ENCODE data around the gene GPS1. TPM values are rescaled to one million over a fixed set of nuclear protein-coding genes. Genes with fewer than 3 reads are reported as not detected.

Gene GPS1
- total and polyA plus RNA-seq, 2 donors (not counting 1 experiment from before 2014, with no cell fraction given) = 80.5 to 124 TPM

DNA sequence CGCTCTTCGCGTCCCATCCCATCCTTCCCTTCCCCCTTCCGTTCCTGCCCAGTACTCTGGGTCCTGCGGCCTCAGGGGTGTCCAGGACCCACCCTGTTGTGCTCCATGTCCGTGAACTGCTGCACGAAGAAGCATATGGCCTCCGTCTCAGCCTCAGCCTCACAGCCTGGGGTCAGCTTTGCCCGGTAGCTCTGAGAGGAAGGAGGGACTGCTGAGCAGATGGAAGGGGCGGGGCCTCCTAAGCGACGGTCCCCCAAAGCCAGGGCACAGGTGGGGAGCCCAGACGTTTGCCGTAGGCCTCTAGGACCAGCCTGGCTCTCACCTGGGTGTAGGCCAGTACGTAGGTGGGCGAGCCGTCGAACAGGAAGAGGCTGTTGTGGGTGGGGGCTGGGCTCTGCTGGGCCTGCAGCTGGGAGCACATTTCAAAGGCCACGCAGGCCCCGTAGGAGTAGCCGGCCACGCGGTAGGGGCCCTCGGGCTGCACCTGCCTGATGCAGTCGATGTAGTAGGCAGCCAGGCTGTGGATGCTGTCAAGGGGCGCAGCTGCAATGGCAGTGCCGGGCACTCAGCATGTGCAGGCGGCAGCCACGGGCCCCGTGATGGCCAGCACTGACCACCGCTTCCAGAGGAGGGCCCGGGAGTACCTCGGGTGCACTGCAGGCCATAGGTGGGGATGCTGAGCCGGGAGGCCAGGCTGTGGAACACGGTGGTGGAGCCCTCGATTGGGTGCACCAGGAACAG lies 28.5 kb downstream of the GPS1 start:
- no peaks in the 10 kb centered on the region for H3K9me3 Mint-ChIP-seq (ENCODE audit: insufficient read depth)
- no peak overlapping the region for H3K9ac ChIP-seq (ENCODE audit: low read length)
- 94% methylated on average over 36 of the region's 36 CpGs for WGBS (ENCODE audit: insufficient coverage)
- no peak overlapping the region for H3K4me2 ChIP-seq (replicated peaks; ENCODE audit: low read depth, low read length, poor library complexity, severe bottlenecking)
- no peak for TF ChIP-seq EZH2 (IDR thresholded peaks at IDR 0.05; ENCODE audit: borderline replicate concordance, insufficient read depth, low read depth, low read length, poor library complexity, severe bottlenecking)
- TF ChIP-seq, protein P1, sequence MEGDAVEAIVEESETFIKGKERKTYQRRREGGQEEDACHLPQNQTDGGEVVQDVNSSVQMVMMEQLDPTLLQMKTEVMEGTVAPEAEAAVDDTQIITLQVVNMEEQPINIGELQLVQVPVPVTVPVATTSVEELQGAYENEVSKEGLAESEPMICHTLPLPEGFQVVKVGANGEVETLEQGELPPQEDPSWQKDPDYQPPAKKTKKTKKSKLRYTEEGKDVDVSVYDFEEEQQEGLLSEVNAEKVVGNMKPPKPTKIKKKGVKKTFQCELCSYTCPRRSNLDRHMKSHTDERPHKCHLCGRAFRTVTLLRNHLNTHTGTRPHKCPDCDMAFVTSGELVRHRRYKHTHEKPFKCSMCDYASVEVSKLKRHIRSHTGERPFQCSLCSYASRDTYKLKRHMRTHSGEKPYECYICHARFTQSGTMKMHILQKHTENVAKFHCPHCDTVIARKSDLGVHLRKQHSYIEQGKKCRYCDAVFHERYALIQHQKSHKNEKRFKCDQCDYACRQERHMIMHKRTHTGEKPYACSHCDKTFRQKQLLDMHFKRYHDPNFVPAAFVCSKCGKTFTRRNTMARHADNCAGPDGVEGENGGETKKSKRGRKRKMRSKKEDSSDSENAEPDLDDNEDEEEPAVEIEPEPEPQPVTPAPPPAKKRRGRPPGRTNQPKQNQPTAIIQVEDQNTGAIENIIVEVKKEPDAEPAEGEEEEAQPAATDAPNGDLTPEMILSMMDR (IDR thresholded peaks at IDR 0.05) = no peak
- ChIA-PET CTCF (no interaction called here), POLR2A (no interaction called here)
- no peaks in the 10 kb centered on the region for H3K27me3 Mint-ChIP-seq
- H2AFZ ChIP-seq (ENCODE audit: insufficient read depth, low read depth, low read length, poor library complexity, severe bottlenecking) = no peak overlapping the region
- DNase-seq (no peak), ATAC-seq (ENCODE audit: low read depth) (no peak)
- no peaks in the 10 kb centered on the region for H3K4me1 ChIP-seq (ENCODE audit: control insufficient read depth in 2 of 2, insufficient read depth in 2 of 2, low read length in 2 of 2)
- H3K4me1 Mint-ChIP-seq = no peaks in the 10 kb centered on the region
- H3K79me2 ChIP-seq (ENCODE audit: control insufficient read depth, insufficient read depth, low read length) = no peaks in the 10 kb centered on the region
- H3K27ac Mint-ChIP-seq = no peak overlapping the region
- H4K20me1 ChIP-seq (ENCODE audit: control insufficient read depth, insufficient read depth, low read length, poor library complexity, severe bottlenecking) = no peaks in the 10 kb centered on the region
- H3K4me3 Mint-ChIP-seq = no peak overlapping the region
- no peak overlapping the region for H3K4me3 ChIP-seq (ENCODE audit: control extremely low read depth in 1 of 5, extremely low read depth in 1 of 5, insufficient read depth in 1 of 5, low read depth in 2 of 5, low read length in 4 of 5)
- H3K9me3 ChIP-seq (ENCODE audit: control extremely low read depth in 1 of 3, control insufficient read depth in 2 of 3, insufficient read depth in 1 of 3, low read length in 2 of 3) = no peaks in the 10 kb centered on the region
- intact Hi-C loops (cut with micrococcal nuclease) = no loop called here
- H3K36me3 ChIP-seq (replicated peaks in 1 of 2; ENCODE audit: control extremely low read depth in 1 of 2, control insufficient read depth in 1 of 2, extremely low read depth in 1 of 2, insufficient read depth in 2 of 2, low read length in 1 of 2) = peaks cover 0 to 38% of the 10 kb centered on the region in 2 experiments
- no peaks in the 10 kb centered on the region for H3K27me3 ChIP-seq (replicated peaks in 1 of 4; ENCODE audit: control extremely low read depth in 1 of 4, control insufficient read depth in 3 of 4, insufficient read depth in 4 of 4, low read length in 3 of 4)
- no peak overlapping the region for H3K27ac ChIP-seq (ENCODE audit: low read length in 2 of 2)

- no peaks in the 10 kb centered on the region for H3K4me1 Mint-ChIP-seq
- no peaks in the 10 kb centered on the region for H3K9me3 ChIP-seq (ENCODE audit: control extremely low read depth in 1 of 3, control insufficient read depth in 2 of 3, insufficient read depth in 1 of 3, low read length in 2 of 3)
- no peaks in the 10 kb centered on the region for H3K27me3 ChIP-seq (replicated peaks in 1 of 4; ENCODE audit: control extremely low read depth in 1 of 4, control insufficient read depth in 3 of 4, insufficient read depth in 4 of 4, low read length in 3 of 4)
- H3K4me3 ChIP-seq (ENCODE audit: control extremely low read depth in 1 of 5, extremely low read depth in 1 of 5, insufficient read depth in 1 of 5, low read depth in 2 of 5, low read length in 4 of 5) = no peak overlapping the region
- TF ChIP-seq, protein P1 (IDR thresholded peaks at IDR 0.05) = no peak
- TF ChIP-seq EZH2 (IDR thresholded peaks at IDR 0.05; ENCODE audit: borderline replicate concordance, insufficient read depth, low read depth, low read length, poor library complexity, severe bottlenecking) = no peak
- no peaks in the 10 kb centered on the region for H3K4me1 ChIP-seq (ENCODE audit: control insufficient read depth in 2 of 2, insufficient read depth in 2 of 2, low read length in 2 of 2)
- ATAC-seq (ENCODE audit: low read depth) = no peak
- no peak overlapping the region for H3K27ac Mint-ChIP-seq
- intact Hi-C loops (cut with micrococcal nuclease) = no loop called here
- DNase-seq = no peak
- H4K20me1 ChIP-seq (ENCODE audit: control insufficient read depth, insufficient read depth, low read length, poor library complexity, severe bottlenecking) = no peaks in the 10 kb centered on the region
- POLR2A ChIA-PET = interaction anchor here (0.5 kb wide), 1 partner anchor 10 kb away, joined by 9 read pairs; no protein-coding TSS in a partner anchor
- H3K27me3 Mint-ChIP-seq = no peaks in the 10 kb centered on the region
- no peak overlapping the region for H2AFZ ChIP-seq (ENCODE audit: insufficient read depth, low read depth, low read length, poor library complexity, severe bottlenecking)
- no peak overlapping the region for H3K9ac ChIP-seq (ENCODE audit: low read length)
- CTCF ChIA-PET = no interaction called here
- H3K36me3 ChIP-seq (replicated peaks in 1 of 2; ENCODE audit: control extremely low read depth in 1 of 2, control insufficient read depth in 1 of 2, extremely low read depth in 1 of 2, insufficient read depth in 2 of 2, low read length in 1 of 2) = peaks cover 0 to 40% of the 10 kb centered on the region in 2 experiments
- 97% methylated on average over 44 of the region's 44 CpGs for WGBS (ENCODE audit: insufficient coverage)
- H3K27ac ChIP-seq (ENCODE audit: low read length in 2 of 2) = no peak overlapping the region
- H3K4me3 Mint-ChIP-seq = no peak overlapping the region
- no peaks in the 10 kb centered on the region for H3K79me2 ChIP-seq (ENCODE audit: control insufficient read depth, insufficient read depth, low read length)
- no peaks in the 10 kb centered on the region for H3K9me3 Mint-ChIP-seq (ENCODE audit: insufficient read depth)
- H3K4me2 ChIP-seq (replicated peaks; ENCODE audit: low read depth, low read length, poor library complexity, severe bottlenecking) = no peak overlapping the region
These were observed 29.2 kb downstream of the GPS1 start for GRCh38 chr17:82080789-82081464.
